ENCODE results near the gene TREM2. TPM values are rescaled to one million over a fixed set of nuclear protein-coding genes. Genes with fewer than 3 reads are reported as not detected.

The TREM2 gene
- total RNA-seq, 2 experiments from 2014 or later, result not detected

Other genes starting within 250 kb of the TREM2 start
- 1 to 10 TPM; 1.0 to 1.2 TPM for gene UNC5CL, start 123.9 kb downstream of the TREM2 start, total RNA-seq
- not detected for gene TSPO2, start 120.6 kb downstream of the TREM2 start, total RNA-seq
- not detected for gene APOBEC2, start 109.9 kb downstream of the TREM2 start, total RNA-seq
- gene OARD1, start 90.8 kb downstream of the TREM2 start, total RNA-seq, result 10 to 100 TPM; 37.7 to 38.1 TPM
- gene NFYA, start 90.1 kb downstream of the TREM2 start, total RNA-seq, result 10 to 100 TPM; 26.8 to 27.1 TPM
- not detected for gene TREML1, start 8.8 kb downstream of the TREM2 start, total RNA-seq
- gene TREML2, start 38.0 kb upstream of the TREM2 start, total RNA-seq, result 1 to 10 TPM; 2.0 to 2.3 TPM
- gene TREML4, start 65.2 kb upstream of the TREM2 start, total RNA-seq, result not detected
- gene TREM1, start 123.6 kb upstream of the TREM2 start, total RNA-seq, result not detected
- not detected for gene NCR2, start 172.5 kb upstream of the TREM2 start, total RNA-seq

Data from activated CD8-positive, alpha-beta memory T cell treated with anti-CD3 and anti-CD28 coated beads for 36 hours (primary cell).